ENCODE results near the gene AXIN1. TPM values are rescaled to one million over a fixed set of nuclear protein-coding genes. Genes with fewer than 3 reads are reported as not detected.

AXIN1 gene
- total and polyA plus RNA-seq, 2 of the 8 experiments (the other 6 are each of a cell fraction or from before 2014, with no cell fraction given) = 12.5 to 41.9 TPM

DNA sequence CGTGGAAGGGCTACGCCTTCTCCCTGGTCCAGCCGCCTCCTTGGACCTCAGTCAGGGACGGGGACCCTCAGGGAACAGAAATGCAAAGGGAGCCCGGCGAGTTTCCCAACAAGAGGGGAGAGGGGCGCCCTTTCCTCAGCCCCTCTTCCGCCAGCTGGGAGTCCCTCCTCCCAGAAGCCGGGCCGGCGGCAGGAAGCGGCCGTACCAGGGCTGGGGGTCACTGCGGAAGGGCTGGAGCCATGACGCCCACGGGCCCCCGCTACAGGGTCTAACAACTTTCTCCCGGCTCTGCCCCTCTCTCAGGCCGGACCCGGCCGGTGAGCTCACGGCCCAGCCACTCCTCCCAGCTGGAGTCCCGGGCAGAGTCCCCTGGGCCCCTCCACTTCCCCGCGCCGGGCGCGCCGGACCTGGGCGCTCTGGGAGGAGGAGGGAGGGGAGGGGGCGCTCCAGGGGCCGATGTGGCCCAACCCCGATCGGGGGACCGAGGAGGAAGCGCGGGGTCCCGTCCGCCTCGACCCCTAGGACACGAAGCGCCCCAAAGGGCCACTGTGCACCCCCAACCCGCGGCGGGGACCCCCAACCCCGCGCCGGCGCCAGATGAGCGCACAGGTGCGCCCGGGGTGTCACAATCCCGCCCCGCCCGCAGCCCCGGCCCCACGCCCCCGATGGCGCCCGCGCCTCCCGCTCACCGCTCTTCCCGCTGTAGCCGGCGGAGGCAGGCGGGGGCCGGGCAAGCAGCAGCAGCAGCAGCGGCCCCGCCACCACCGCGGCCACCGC, 28.7 kb upstream of the AXIN1 start:
- DNase-seq (ENCODE audit: low read depth in 1 of 2, low spot score in 2 of 2) (peak in 1 of 2 experiments; percentile 66), FAIRE-seq (no peak)
- Histone ChIP-seq H3K23ac (ENCODE audit: insufficient read length) (no peak overlapping the region), H4K20me1 (replicated peaks in 1 of 2; ENCODE audit: control insufficient read depth in 1 of 2, insufficient read depth in 2 of 2, low read length in 2 of 2) (peaks cover 11 to 19% of the 10 kb centered on the region in 2 experiments), H3K27me3 (replicated peaks in 1 of 4; ENCODE audit: control insufficient read depth in 3 of 4, extremely low read depth in 1 of 4, insufficient read depth in 3 of 4, low read length in 3 of 4) (peaks cover 0 to 3% (median under 1%) of the 10 kb centered on the region in 4 experiments; a peak in 2 of 7 replicates), H3K79me2 (ENCODE audit: control insufficient read depth in 1 of 2, insufficient read depth in 2 of 2, low read length in 2 of 2) (peaks cover 0 to 24% of the 10 kb centered on the region in 2 experiments; a peak in 2 of 4 replicates), H3K9me3 (ENCODE audit: insufficient read depth in 2 of 2, low read depth in 1 of 2, low read length in 1 of 2) (no peaks in the 10 kb centered on the region), H3K36me3 (ENCODE audit: control insufficient read depth in 2 of 4, insufficient read depth in 4 of 4, low read length in 3 of 4) (peaks cover 0 to 16% (median 5%) of the 10 kb centered on the region in 4 experiments; a peak in 7 of 8 replicates), H4K91ac (replicated peaks; ENCODE audit: insufficient read length, low read length) (no peak overlapping the region), H4K5ac (ENCODE audit: insufficient read length, low read depth, low read length) (peak overlapping the region; percentile 53), H2BK12ac (ENCODE audit: low read depth, low read length) (peak overlapping the region; percentile 84; the same call in 1 of the 2 replicates), H2BK15ac (ENCODE audit: low read length) (peak overlapping the region; percentile 99; the same call in 1 of the 2 replicates), H3K14ac (ENCODE audit: insufficient read length) (no peak overlapping the region), H2BK120ac (replicated peaks; ENCODE audit: low read depth, low read length) (no peak overlapping the region), H3K9ac (replicated peaks in 1 of 4; ENCODE audit: extremely low read depth in 1 of 4, low read depth in 3 of 4, low read length in 3 of 4) (peak overlapping the region in 3 of 4 experiments; percentile 42 to 94 (median 50); a peak in 5 of 7 replicates), H3K4me1 (replicated peaks in 1 of 4; ENCODE audit: control insufficient read depth in 3 of 4, insufficient read depth in 4 of 4, low read length in 3 of 4) (peaks cover 8 to 28% (median 19%) of the 10 kb centered on the region in 4 experiments), H2AFZ (ENCODE audit: low read length) (no peak overlapping the region), H3K79me1 (ENCODE audit: low read depth, low read length) (peaks cover 4% of the 10 kb centered on the region; the same call in 1 of the 2 replicates), H3K23me2 (ENCODE audit: low read depth, low read length) (peaks cover 13% of the 10 kb centered on the region), H2BK5ac (ENCODE audit: low read depth, low read length) (peak overlapping the region; percentile 87; the same call in 1 of the 2 replicates), H4K8ac (ENCODE audit: extremely low read depth, insufficient read depth, low read length) (no peak overlapping the region), H3K56ac (replicated peaks; ENCODE audit: insufficient read length, low read depth, low read length) (peak overlapping the region; percentile 90), H2BK20ac (ENCODE audit: low read length) (no peak overlapping the region), H2AK5ac (ENCODE audit: low read depth, low read length) (no peak overlapping the region), H3K4me3 (ENCODE audit: extremely low read depth in 1 of 4, insufficient read depth in 2 of 4, low read depth in 3 of 4, low read length in 4 of 4) (peak overlapping the region; percentile 59 to 94 (median 82)), H3K4me2 (ENCODE audit: insufficient read depth in 1 of 2, low read depth in 2 of 2, low read length in 2 of 2) (peak overlapping the region; percentile 68 to 93), H3K4ac (replicated peaks; ENCODE audit: insufficient read length, low read depth, low read length) (no peak overlapping the region), H3K18ac (ENCODE audit: extremely low read depth, low read length) (peak overlapping the region; percentile 48), H3K27ac (ENCODE audit: low read depth, low read length) (peak overlapping the region; percentile 37; the same call in 1 of the 2 replicates)
- CTCF ChIA-PET (ENCODE audit: partially characterized antibody) = no interaction called here
- WGBS, 2 experiments (ENCODE audit: extremely low coverage in 1 of 2, insufficient coverage in 1 of 2, insufficient read length in 1 of 2, insufficient replicate concordance in 2 of 2, low coverage in 1 of 2, low lambda C conversion rate in 2 of 2, missing lambda C conversion rate in 1 of 2) = 4% methylated on average over 21 of the region's 73 CpGs; no CpG with 5 or more reads in 1 of the 2 experiments
- POLR2A ChIA-PET (ENCODE audit: partially characterized antibody) = interaction anchor here (0.8 to 3.0 kb wide), 5 partner anchors 11 to 197 kb away, joined by 3 to 22 read pairs (median 6); partner anchors contain the start of genes DECR2 and MRPL28
- TF ChIP-seq KDM4A (IDR thresholded peaks at IDR 0.05; ENCODE audit: low read depth, low read length, severe bottlenecking) (peak; percentile 30), SAP30 (IDR thresholded peaks at IDR 0.05; ENCODE audit: insufficient read depth, insufficient replicate concordance, low read length) (peak; percentile 50), NRF1 (IDR thresholded peaks at IDR 0.05; ENCODE audit: low read depth, low read length) (no peak), RBBP5 (IDR thresholded peaks at IDR 0.05; ENCODE audit: borderline replicate concordance, low read depth, low read length) (0 out of 2 replicates have a peak, but pooled peaks have one; percentile 65)
- TF ChIP-seq, protein P1, sequence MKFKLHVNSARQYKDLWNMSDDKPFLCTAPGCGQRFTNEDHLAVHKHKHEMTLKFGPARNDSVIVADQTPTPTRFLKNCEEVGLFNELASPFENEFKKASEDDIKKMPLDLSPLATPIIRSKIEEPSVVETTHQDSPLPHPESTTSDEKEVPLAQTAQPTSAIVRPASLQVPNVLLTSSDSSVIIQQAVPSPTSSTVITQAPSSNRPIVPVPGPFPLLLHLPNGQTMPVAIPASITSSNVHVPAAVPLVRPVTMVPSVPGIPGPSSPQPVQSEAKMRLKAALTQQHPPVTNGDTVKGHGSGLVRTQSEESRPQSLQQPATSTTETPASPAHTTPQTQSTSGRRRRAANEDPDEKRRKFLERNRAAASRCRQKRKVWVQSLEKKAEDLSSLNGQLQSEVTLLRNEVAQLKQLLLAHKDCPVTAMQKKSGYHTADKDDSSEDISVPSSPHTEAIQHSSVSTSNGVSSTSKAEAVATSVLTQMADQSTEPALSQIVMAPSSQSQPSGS (IDR thresholded peaks at IDR 0.05; ENCODE audit: low read length) = no peak
